Nephron progenitor cell (in vitro differentiated cells): ENCODE results near the gene TMEM184A.

Experiments used
- DNase-seq: peaks from one replicate; pipeline ENCODE4 v3.0.0; 2021
- H3K27ac Mint-ChIP-seq: 2 replicates; pipeline ENCODE4 v1.8.0; 2021; ENCODE audit warnings: mild to moderate bottlenecking, moderate library complexity, mixed read lengths
- H3K27me3 Mint-ChIP-seq: 2 replicates; pipeline ENCODE4 v1.8.0; 2021; ENCODE audit warnings: mild to moderate bottlenecking, low read depth, mixed read lengths; ENCODE audit not compliant: poor library complexity
- H3K36me3 Mint-ChIP-seq: 2 replicates; pipeline ENCODE4 v1.8.0; 2021; ENCODE audit warnings: low read depth, mixed read lengths
- H3K4me1 Mint-ChIP-seq: 2 replicates; pipeline ENCODE4 v1.8.0; 2021; ENCODE audit warnings: mixed read lengths
- H3K4me3 Mint-ChIP-seq: 2 replicates; pipeline ENCODE4 v1.8.0; 2021; ENCODE audit warnings: mild to moderate bottlenecking, moderate library complexity, mixed read lengths
- H3K9me3 Mint-ChIP-seq: 2 replicates; pipeline ENCODE4 v1.8.0; 2021; ENCODE audit warnings: mild to moderate bottlenecking, moderate library complexity, mixed read lengths
- TF ChIP-seq, protein P1 (sequence below): fragments of 200-600 bp; sonication (generic); IDR thresholded peaks from 2 replicates; pipeline ENCODE4 v1.5.0; 2021; ENCODE audit warnings: antibody characterized with exemption

TMEM184A gene

DNA sequence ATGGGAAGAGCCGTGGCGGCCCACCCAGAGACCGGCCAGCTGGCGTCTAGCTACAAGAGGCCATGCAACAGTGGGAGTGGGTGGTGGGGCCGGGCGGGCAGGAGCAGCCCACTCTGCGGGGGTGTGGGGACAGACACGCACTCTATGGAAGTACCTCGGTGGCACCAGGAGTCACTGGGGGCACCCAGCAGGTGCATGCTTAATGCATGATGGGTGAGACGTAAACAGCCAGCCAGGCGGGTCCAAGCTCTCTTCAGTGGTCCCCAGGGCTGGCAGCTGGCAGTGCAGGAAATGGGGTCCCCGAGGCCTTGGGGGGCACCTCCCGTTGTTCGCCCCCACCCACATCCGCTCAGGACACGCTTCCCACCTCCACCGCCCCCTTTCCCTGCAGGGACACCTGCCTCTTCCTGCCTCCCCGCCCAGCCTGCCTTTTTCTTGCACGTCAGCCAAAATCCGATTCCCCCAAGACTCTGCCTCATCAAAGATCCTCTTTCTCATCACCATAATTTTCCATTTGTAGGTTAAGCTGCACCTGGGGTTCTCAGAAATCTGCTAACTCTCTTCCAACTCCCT is 36.4 kb upstream of the TMEM184A start:
- Mint-ChIP-seq H3K27ac (no peak overlapping the region), H3K36me3 (peaks cover 5% of the 10 kb centered on the region), H3K9me3 (peaks cover 15% of the 10 kb centered on the region), H3K27me3 (peaks cover 26% of the 10 kb centered on the region), H3K4me1 (peaks cover 31% of the 10 kb centered on the region), H3K4me3 (no peak overlapping the region)
- DNase-seq, result no peak
- TF ChIP-seq, protein P1, sequence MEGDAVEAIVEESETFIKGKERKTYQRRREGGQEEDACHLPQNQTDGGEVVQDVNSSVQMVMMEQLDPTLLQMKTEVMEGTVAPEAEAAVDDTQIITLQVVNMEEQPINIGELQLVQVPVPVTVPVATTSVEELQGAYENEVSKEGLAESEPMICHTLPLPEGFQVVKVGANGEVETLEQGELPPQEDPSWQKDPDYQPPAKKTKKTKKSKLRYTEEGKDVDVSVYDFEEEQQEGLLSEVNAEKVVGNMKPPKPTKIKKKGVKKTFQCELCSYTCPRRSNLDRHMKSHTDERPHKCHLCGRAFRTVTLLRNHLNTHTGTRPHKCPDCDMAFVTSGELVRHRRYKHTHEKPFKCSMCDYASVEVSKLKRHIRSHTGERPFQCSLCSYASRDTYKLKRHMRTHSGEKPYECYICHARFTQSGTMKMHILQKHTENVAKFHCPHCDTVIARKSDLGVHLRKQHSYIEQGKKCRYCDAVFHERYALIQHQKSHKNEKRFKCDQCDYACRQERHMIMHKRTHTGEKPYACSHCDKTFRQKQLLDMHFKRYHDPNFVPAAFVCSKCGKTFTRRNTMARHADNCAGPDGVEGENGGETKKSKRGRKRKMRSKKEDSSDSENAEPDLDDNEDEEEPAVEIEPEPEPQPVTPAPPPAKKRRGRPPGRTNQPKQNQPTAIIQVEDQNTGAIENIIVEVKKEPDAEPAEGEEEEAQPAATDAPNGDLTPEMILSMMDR, result no peak

DNA sequence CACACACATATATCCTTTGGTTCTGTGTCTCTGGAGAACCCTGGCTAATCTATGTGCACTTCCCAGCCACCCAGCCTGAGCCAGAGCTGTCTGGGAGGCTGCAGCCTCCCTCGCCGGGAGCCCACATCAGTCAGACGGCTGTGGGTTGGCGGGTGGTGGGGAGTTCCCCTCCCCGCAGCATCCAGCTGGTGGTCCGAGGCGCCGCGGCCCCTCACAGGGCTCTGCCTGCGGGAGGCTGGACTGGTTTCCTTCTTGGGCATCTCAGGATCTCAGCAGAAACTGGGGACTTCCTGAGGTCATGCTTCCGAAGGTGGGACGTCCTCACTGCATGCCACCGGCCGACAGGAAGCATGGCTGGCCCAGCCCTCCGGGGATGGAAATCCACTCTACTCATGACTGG is 35.9 kb upstream of the TMEM184A start:
- DNase-seq, result no peak
- peaks cover 5% of the 10 kb centered on the region for H3K36me3 Mint-ChIP-seq
- TF ChIP-seq, protein P1, result no peak
- peaks cover 26% of the 10 kb centered on the region for H3K27me3 Mint-ChIP-seq
- no peak overlapping the region for H3K27ac Mint-ChIP-seq
- H3K4me3 Mint-ChIP-seq, result no peak overlapping the region
- peaks cover 26% of the 10 kb centered on the region for H3K4me1 Mint-ChIP-seq
- peaks cover 15% of the 10 kb centered on the region for H3K9me3 Mint-ChIP-seq

DNA sequence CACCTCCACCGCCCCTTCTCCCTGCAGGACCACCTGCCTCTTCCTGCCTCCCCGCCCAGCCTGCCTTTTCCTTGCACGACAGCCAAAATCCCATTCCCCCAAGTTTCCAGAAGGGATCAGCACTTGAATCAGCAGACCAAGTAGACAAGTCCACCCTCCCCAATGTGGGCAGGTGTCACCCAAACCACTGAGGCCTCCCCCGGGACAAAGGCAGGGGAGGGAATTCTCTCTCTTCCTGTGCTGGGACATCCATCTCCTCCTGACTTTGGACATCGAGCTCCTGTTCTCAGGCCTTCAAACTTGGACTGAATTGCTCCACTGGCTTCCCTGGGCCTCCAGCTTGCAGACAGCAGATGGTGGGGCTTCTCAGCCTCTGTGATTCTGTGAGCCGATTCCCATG is 35.4 kb upstream of the TMEM184A start:
- Mint-ChIP-seq H3K4me1 (peaks cover 22% of the 10 kb centered on the region), H3K36me3 (peaks cover 5% of the 10 kb centered on the region), H3K9me3 (peaks cover 15% of the 10 kb centered on the region), H3K27ac (no peak overlapping the region), H3K27me3 (peaks cover 26% of the 10 kb centered on the region), H3K4me3 (no peak overlapping the region)
- no peak for DNase-seq
- TF ChIP-seq, protein P1, result no peak

DNA sequence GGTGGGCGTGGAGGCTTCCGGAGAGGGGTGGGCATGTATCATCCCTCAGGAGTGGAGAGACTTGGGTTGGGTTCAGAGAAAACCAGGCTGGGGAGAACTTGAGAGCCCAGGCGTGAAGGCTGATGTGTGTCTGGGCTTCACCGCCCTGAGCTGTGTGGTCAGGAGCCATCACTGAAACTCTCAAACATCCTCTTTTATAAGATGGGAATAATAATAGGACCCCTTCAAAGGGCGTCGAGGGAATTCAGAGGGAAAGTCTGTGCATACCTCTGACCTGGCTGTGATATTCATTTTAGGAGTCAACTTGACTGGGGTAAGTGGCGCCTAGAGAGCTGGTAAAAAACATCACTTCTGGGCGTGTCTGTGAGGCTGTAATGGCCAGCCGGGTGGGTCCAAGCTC is 34.9 kb upstream of the TMEM184A start:
- no peak for DNase-seq
- H3K4me1 Mint-ChIP-seq, result peaks cover 22% of the 10 kb centered on the region
- H3K9me3 Mint-ChIP-seq, result peaks cover 15% of the 10 kb centered on the region
- peaks cover 21% of the 10 kb centered on the region for H3K27me3 Mint-ChIP-seq
- H3K4me3 Mint-ChIP-seq, result no peak overlapping the region
- peaks cover 5% of the 10 kb centered on the region for H3K36me3 Mint-ChIP-seq
- no peak overlapping the region for H3K27ac Mint-ChIP-seq
- TF ChIP-seq, protein P1, result no peak

DNA sequence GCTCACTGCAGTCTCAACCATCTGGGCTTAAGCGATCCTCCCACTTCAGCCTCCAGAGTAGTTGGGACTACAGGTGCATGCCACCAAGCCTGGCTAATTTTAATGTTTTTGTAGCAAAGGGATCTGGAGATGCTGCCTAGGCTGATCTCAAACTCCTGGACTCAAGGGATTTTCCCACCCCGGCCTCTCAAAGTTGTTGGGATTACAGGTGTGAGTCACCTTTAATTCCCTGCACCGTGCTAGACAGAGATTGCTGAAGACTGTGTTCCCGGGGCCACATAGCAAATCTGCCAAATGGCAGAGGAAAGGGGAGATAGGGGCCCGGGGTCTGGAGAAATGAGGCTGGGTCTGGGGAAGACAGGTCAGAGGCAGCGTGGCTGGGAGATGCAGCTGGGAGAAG is 34.5 kb upstream of the TMEM184A start:
- Mint-ChIP-seq H3K4me3 (no peak overlapping the region), H3K36me3 (peaks cover 5% of the 10 kb centered on the region), H3K9me3 (peaks cover 15% of the 10 kb centered on the region), H3K4me1 (peaks cover 22% of the 10 kb centered on the region), H3K27ac (no peak overlapping the region), H3K27me3 (peaks cover 20% of the 10 kb centered on the region)
- TF ChIP-seq, protein P1, result no peak
- DNase-seq, result no peak

DNA sequence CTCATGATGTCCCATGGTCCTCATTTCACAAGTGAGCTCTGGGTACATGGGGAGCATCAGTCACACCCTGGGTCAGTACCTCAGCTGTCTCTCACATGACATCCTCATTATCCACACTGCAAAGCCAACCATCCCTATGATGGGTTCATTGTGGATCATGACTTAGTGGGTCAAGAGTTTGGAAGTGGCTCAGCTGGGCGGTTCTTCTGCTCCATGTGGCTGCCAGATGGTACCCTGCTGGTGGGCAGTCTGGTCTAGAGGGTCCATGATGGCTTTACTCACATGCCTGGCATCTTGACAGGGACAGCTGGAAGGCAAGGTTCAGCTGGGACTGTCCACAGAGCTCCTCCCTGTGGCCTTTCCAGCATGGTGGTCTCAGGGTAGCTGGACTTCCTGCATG is 33.0 kb upstream of the TMEM184A start:
- peaks cover 5% of the 10 kb centered on the region for H3K36me3 Mint-ChIP-seq
- H3K9me3 Mint-ChIP-seq, result peaks cover 15% of the 10 kb centered on the region
- H3K27me3 Mint-ChIP-seq, result peaks cover 17% of the 10 kb centered on the region

More for the DNA sequence above, 33.0 kb upstream of the TMEM184A start:
- TF ChIP-seq, protein P1, result no peak
- no peak overlapping the region for H3K4me3 Mint-ChIP-seq
- H3K27ac Mint-ChIP-seq, result no peak overlapping the region
- DNase-seq, result no peak
- peaks cover 27% of the 10 kb centered on the region for H3K4me1 Mint-ChIP-seq
